H1 (cell line): ENCODE results near the gene SLC66A3. TPM values are rescaled to one million over a fixed set of nuclear protein-coding genes. Genes with fewer than 3 reads are reported as not detected.

Experiments used
- CTCF ChIA-PET: fragments of 300-600 bp; sonication (Branson Sonifier 250); formaldehyde crosslinking; loops from one replicate; lab custom pipeline; 2021; ENCODE audit not compliant: partially characterized antibody; lab: Charles Lee
- POLR2A ChIA-PET: fragments of 300-600 bp; sonication (Branson Sonifier 250); formaldehyde crosslinking; loops from one replicate; lab custom pipeline; 2021; ENCODE audit warnings: inconsistent platforms; ENCODE audit not compliant: partially characterized antibody; lab: Charles Lee
- DNase-seq, 2 experiments: peaks; one replicate each; pipeline versions ENCODE4 v3.0.0 to v3.0.0-alpha.2; 2010 to 2022; ENCODE audit warnings: low spot score in 2 of 2, low read depth in 1 of 2, mixed read lengths in 1 of 2
- FAIRE-seq: peaks from 2 replicates; lab custom pipeline; 2011; peaks lifted over from hg19 to GRCh38; lab: Jason Lieb, UNC
- H2AFZ ChIP-seq: 2 replicates; pipeline ENCODE4 v1.8.1; 2012; ENCODE audit warnings: low read length, inconsistent platforms
- H2AK5ac ChIP-seq: 2 replicates; pipeline ENCODE4 v1.6.1; 2013; ENCODE audit warnings: low read depth, low read length
- H2BK120ac ChIP-seq: replicated peaks from 2 replicates; pipeline ENCODE3; 2013; ENCODE audit warnings: low read depth, low read length, inconsistent platforms
- H2BK12ac ChIP-seq: 2 replicates; pipeline ENCODE4 v1.6.1; 2013; ENCODE audit warnings: low read depth, low read length
- H2BK15ac ChIP-seq: 2 replicates; pipeline ENCODE4 v1.6.1; 2013; ENCODE audit warnings: low read length
- H2BK20ac ChIP-seq: 2 replicates; pipeline ENCODE4 v1.6.1; 2013; ENCODE audit warnings: low read length
- H2BK5ac ChIP-seq: 2 replicates; pipeline ENCODE4 v1.6.1; 2013; ENCODE audit warnings: low read depth, low read length
- H3K14ac ChIP-seq: 2 replicates; pipeline ENCODE4 v1.6.1; 2013; ENCODE audit warnings: inconsistent platforms; ENCODE audit not compliant: insufficient read length
- H3K18ac ChIP-seq: 2 replicates; pipeline ENCODE4 v1.6.1; 2013; ENCODE audit warnings: low read length; ENCODE audit errors: extremely low read depth
- H3K23ac ChIP-seq: 2 replicates; pipeline ENCODE4 v1.6.1; 2013; ENCODE audit warnings: inconsistent platforms; ENCODE audit not compliant: insufficient read length
- H3K23me2 ChIP-seq: 2 replicates; pipeline ENCODE4 v1.6.1; 2013; ENCODE audit warnings: low read depth, low read length
- H3K27ac ChIP-seq: 2 replicates; pipeline ENCODE4 v1.6.1; 2011; ENCODE audit warnings: low read depth, low read length, inconsistent platforms
- H3K27me3 ChIP-seq, 4 experiments: replicated peaks in 1 of 4; 1 replicate in 1 of 4; 2 replicates in 3 of 4; pipeline versions ENCODE4 v1.6.1 to v1.8.1; 2011 to 2013; ENCODE audit warnings: low read length in 3 of 4, mild to moderate bottlenecking in 3 of 4, inconsistent platforms in 2 of 4, mixed read lengths in 2 of 4, moderate library complexity in 1 of 4; ENCODE audit not compliant: control insufficient read depth in 3 of 4, insufficient read depth in 3 of 4; ENCODE audit errors: extremely low read depth in 1 of 4
- H3K36me3 ChIP-seq, 4 experiments: 2 replicates each; pipeline versions ENCODE4 v1.6.1 to v1.8.1; 2011 to 2013; ENCODE audit warnings: mild to moderate bottlenecking in 4 of 4, low read length in 3 of 4, moderate library complexity in 2 of 4, control low read depth in 1 of 4, inconsistent platforms in 1 of 4; ENCODE audit not compliant: insufficient read depth in 4 of 4, control insufficient read depth in 2 of 4
- H3K4ac ChIP-seq: replicated peaks from 2 replicates; pipeline ENCODE3; 2013; ENCODE audit warnings: low read length, low read depth, mixed read lengths, inconsistent platforms; ENCODE audit not compliant: insufficient read length
- H3K4me1 ChIP-seq, 4 experiments: replicated peaks in 1 of 4; 1 replicate in 1 of 4; 2 replicates in 3 of 4; pipeline versions ENCODE4 v1.6.1 to v1.8.1; 2011 to 2013; ENCODE audit warnings: low read length in 3 of 4, inconsistent platforms in 2 of 4, mixed read lengths in 1 of 4; ENCODE audit not compliant: insufficient read depth in 4 of 4, control insufficient read depth in 3 of 4
- H3K4me2 ChIP-seq, 2 experiments: 2 replicates each; pipeline versions ENCODE4 v1.6.1 to v1.8.1; 2011 to 2013; ENCODE audit warnings: low read depth in 2 of 2, low read length in 2 of 2, control low read depth in 1 of 2, inconsistent platforms in 1 of 2, mild to moderate bottlenecking in 1 of 2; ENCODE audit not compliant: insufficient read depth in 1 of 2
- H3K4me3 ChIP-seq, 4 experiments: fragments of 200-600, 300-600 bp in 1 of 4; sonication (generic), shearing (Covaris generic), sonication (Bioruptor Twin) in 1 of 4; 2 replicates each; pipeline versions ENCODE4 v1.5.1 to v1.8.1; 2011 to 2016; ENCODE audit warnings: low read length in 4 of 4, low read depth in 3 of 4, control low read depth in 2 of 4, inconsistent platforms in 2 of 4, mild to moderate bottlenecking in 2 of 4, mixed read lengths in 1 of 4, moderate library complexity in 1 of 4; ENCODE audit not compliant: insufficient read depth in 2 of 4; ENCODE audit errors: extremely low read depth in 1 of 4
- H3K56ac ChIP-seq: replicated peaks from 2 replicates; pipeline ENCODE3; 2013; ENCODE audit warnings: low read depth, mild to moderate bottlenecking, mixed read lengths, low read length, inconsistent platforms; ENCODE audit not compliant: insufficient read length
- H3K79me1 ChIP-seq: 2 replicates; pipeline ENCODE4 v1.6.1; 2013; ENCODE audit warnings: low read depth, low read length, control low read depth
- H3K79me2 ChIP-seq, 2 experiments: 2 replicates each; pipeline versions ENCODE4 v1.6.1 to v1.8.1; 2012 to 2013; ENCODE audit warnings: low read length in 2 of 2, mild to moderate bottlenecking in 2 of 2, inconsistent platforms in 1 of 2; ENCODE audit not compliant: insufficient read depth in 2 of 2, control insufficient read depth in 1 of 2
- H3K9ac ChIP-seq, 4 experiments: replicated peaks in 1 of 4; 1 replicate in 1 of 4; 2 replicates in 3 of 4; pipeline versions ENCODE4 v1.6.1 to v1.8.1; 2011 to 2013; ENCODE audit warnings: low read depth in 3 of 4, low read length in 3 of 4, control low read depth in 2 of 4, mild to moderate bottlenecking in 2 of 4, moderate library complexity in 2 of 4, inconsistent platforms in 1 of 4; ENCODE audit errors: extremely low read depth in 1 of 4
- H3K9me3 ChIP-seq, 2 experiments: 2 replicates each; pipeline versions ENCODE4 v1.6.1 to v1.8.1; 2012 to 2013; ENCODE audit warnings: mild to moderate bottlenecking in 2 of 2, moderate library complexity in 2 of 2, control low read depth in 1 of 2, inconsistent platforms in 1 of 2, low read depth in 1 of 2, low read length in 1 of 2, mixed read lengths in 1 of 2; ENCODE audit not compliant: insufficient read depth in 2 of 2
- H4K20me1 ChIP-seq, 2 experiments: replicated peaks in 1 of 2; 2 replicates each; pipeline versions ENCODE3 to v1.8.1; 2011 to 2013; ENCODE audit warnings: inconsistent platforms in 2 of 2, low read length in 2 of 2, mild to moderate bottlenecking in 1 of 2; ENCODE audit not compliant: insufficient read depth in 2 of 2, control insufficient read depth in 1 of 2
- H4K5ac ChIP-seq: 2 replicates; pipeline ENCODE4 v1.6.1; 2013; ENCODE audit warnings: low read length, low read depth, mixed read lengths, inconsistent platforms; ENCODE audit not compliant: insufficient read length
- H4K8ac ChIP-seq: 2 replicates; pipeline ENCODE4 v1.8.0; 2013; ENCODE audit warnings: mild to moderate bottlenecking, moderate library complexity, low read length, inconsistent platforms; ENCODE audit not compliant: insufficient read depth; ENCODE audit errors: extremely low read depth
- H4K91ac ChIP-seq: replicated peaks from 2 replicates; pipeline ENCODE3; 2013; ENCODE audit warnings: low read length, mixed read lengths, inconsistent platforms; ENCODE audit not compliant: insufficient read length
- ATF3 ChIP-seq: IDR thresholded peaks from 2 replicates; pipeline ENCODE4 v1.6.1; 2011; ENCODE audit warnings: low read depth, mild to moderate bottlenecking, low read length; ENCODE audit not compliant: insufficient read depth
- CBX8 ChIP-seq: fragments of 300-800, 300-1000 bp; sonication (generic); IDR thresholded peaks from 2 replicates; pipeline ENCODE4 v1.7.1; 2016; ENCODE audit warnings: low read depth, low read length, borderline replicate concordance
- GABPA ChIP-seq: IDR thresholded peaks from 2 replicates; pipeline ENCODE4 v1.6.1; 2011; ENCODE audit warnings: mild to moderate bottlenecking, low read length, moderate library complexity, borderline replicate concordance; ENCODE audit not compliant: insufficient read depth
- JUN ChIP-seq: IDR thresholded peaks from 2 replicates; pipeline ENCODE4 v1.6.1; 2011; ENCODE audit warnings: low read depth, mild to moderate bottlenecking, improper control_type of control experiment, low read length
- KDM4A ChIP-seq: IDR thresholded peaks from one replicate; pipeline ENCODE4 v1.7.1; 2012; ENCODE audit warnings: low read depth, mild to moderate bottlenecking, moderate library complexity, low read length, inconsistent platforms; ENCODE audit not compliant: severe bottlenecking
- POLR2AphosphoS5 ChIP-seq: IDR thresholded peaks from 2 replicates; pipeline ENCODE4 v1.6.1; 2011; ENCODE audit warnings: low read depth, low read length
- TEAD4 ChIP-seq: IDR thresholded peaks from 2 replicates; pipeline ENCODE4 v1.6.1; 2012; ENCODE audit warnings: low read depth, low read length, inconsistent platforms, mixed read lengths
- WGBS, 2 experiments: shearing (Covaris generic) in 1 of 2; methylation state at CpG; one replicate each; pipeline versions ENCODE4 v1.1.6 to v1.1.7; 2013 to 2015; ENCODE audit warnings: low lambda C conversion rate in 2 of 2, mixed read lengths in 2 of 2, inconsistent platforms in 1 of 2, low coverage in 1 of 2, missing lambda C conversion rate in 1 of 2; ENCODE audit not compliant: insufficient replicate concordance in 2 of 2, insufficient coverage in 1 of 2, insufficient read length in 1 of 2; ENCODE audit errors: extremely low coverage in 1 of 2, missing lambda C conversion rate in 1 of 2; 5-methylcytosine and 5-hydroxymethylcytosine counted together
- polyA plus RNA-seq, 7 experiments: library from polyadenylated mRNA; depleted of rRNA in 3 of 7; stranded (reverse) in 5 of 7; unstranded in 2 of 7; fragments of >200 nt in 5 of 7; fragments of 200-250 nt in 2 of 7; gene quantifications; 1 replicate in 5 of 7; 2 replicates in 1 of 7; 4 replicates in 1 of 7; pipeline versions ENCODE4 v1.2.1 to v1.2.3, GENCODE V29; 2011 to 2013; ENCODE audit warnings: missing spikeins in 2 of 7, mixed read lengths in 2 of 7
- total RNA-seq: library from RNA; stranded (reverse); fragmentation: NEBNext Ultra II Directional; extraction: Animal tissue kit (Norgen Biotek cat#: 25700); gene quantifications from 2 replicates; pipeline ENCODE4 v1.2.1, GENCODE V29; 2021

SLC66A3 gene
- total and polyA plus RNA-seq, 2 of the 8 experiments (the other 6 are each of a cell fraction or from before 2014, with no cell fraction given), result 8.7 to 27.8 TPM

DNA sequence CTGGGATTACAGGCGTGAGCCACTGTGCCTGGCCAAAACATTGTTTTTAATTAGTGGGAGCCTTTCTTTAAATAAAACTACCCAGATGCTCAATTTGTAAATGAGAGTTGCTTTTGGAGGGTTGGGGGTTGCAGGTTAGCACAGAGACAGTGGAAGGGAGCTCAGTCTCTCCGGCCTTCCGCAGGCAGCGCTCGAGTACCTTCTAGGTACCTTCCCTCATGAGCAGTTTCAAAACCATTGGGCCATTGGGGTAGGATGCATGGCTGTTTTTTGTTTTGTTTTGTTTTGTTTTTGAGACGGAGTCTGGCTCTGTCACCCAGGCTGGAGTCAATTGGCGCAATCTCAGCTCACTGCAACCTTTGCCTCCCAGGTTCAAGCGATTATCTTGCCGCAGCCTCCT, 19.0 kb downstream of the SLC66A3 start:
- no peak overlapping the region for H3K9ac ChIP-seq
- WGBS, 2 experiments, result 95% methylated on average over 8 of the region's 9 CpGs; no CpG with 5 or more reads in 1 of the 2 experiments
- POLR2A ChIA-PET, result no interaction called here
- no peaks in the 10 kb centered on the region for H4K20me1 ChIP-seq
- H3K36me3 ChIP-seq, result no peaks in the 10 kb centered on the region
- H4K91ac ChIP-seq, result no peak overlapping the region
- no peak overlapping the region for H2BK120ac ChIP-seq
- TF ChIP-seq POLR2AphosphoS5, result no peak
- no peak for TF ChIP-seq KDM4A
- no peak for TF ChIP-seq TEAD4
- no peak for TF ChIP-seq ATF3
- TF ChIP-seq GABPA, result no peak
- no peak for TF ChIP-seq JUN
- no peak for TF ChIP-seq CBX8
- H3K14ac ChIP-seq, result no peak overlapping the region
- H3K27ac ChIP-seq, result no peak overlapping the region
- CTCF ChIA-PET, result interaction anchor here (1.0 kb wide), 1 partner anchor 12 kb away, joined by 3 read pairs; no protein-coding TSS in a partner anchor
- no peak overlapping the region for H4K5ac ChIP-seq
- no peak overlapping the region for H2AK5ac ChIP-seq
- H3K4ac ChIP-seq, result no peak overlapping the region
- no peak overlapping the region for H3K4me3 ChIP-seq
- H3K18ac ChIP-seq, result no peak overlapping the region
- H3K56ac ChIP-seq, result no peak overlapping the region
- H3K27me3 ChIP-seq, result no peaks in the 10 kb centered on the region
- no peaks in the 10 kb centered on the region for H3K79me2 ChIP-seq
- no peaks in the 10 kb centered on the region for H3K9me3 ChIP-seq
- DNase-seq (no peak), FAIRE-seq (no peak)
- no peak overlapping the region for H2BK5ac ChIP-seq
- H3K23ac ChIP-seq, result no peak overlapping the region
- H3K79me1 ChIP-seq, result no peaks in the 10 kb centered on the region; the same call in 1 of the 2 replicates
- H2BK20ac ChIP-seq, result no peak overlapping the region
- H3K23me2 ChIP-seq, result no peaks in the 10 kb centered on the region
- no peak overlapping the region for H2BK12ac ChIP-seq
- H3K4me2 ChIP-seq, result no peak overlapping the region
- H2AFZ ChIP-seq, result no peak overlapping the region
- no peaks in the 10 kb centered on the region for H3K4me1 ChIP-seq
- no peak overlapping the region for H2BK15ac ChIP-seq
- no peak overlapping the region for H4K8ac ChIP-seq
